Uterus (tissue), 2 donors: ENCODE data around the gene RPS16.

Experiments
- POLR2A ChIP-seq, 2 donors: fragments of 450-650 bp; IDR thresholded peaks; one replicate each; pipeline ENCODE4 v1.6.1; 2016; ENCODE audit warnings: antibody characterized with exemption in 2 of 2, mild to moderate bottlenecking in 1 of 2, moderate library complexity in 1 of 2
- TF ChIP-seq, protein P1 (sequence below), 4 experiments: fragments of 200-600 bp in 2 of 4; fragments of 450-650 bp in 2 of 4; sonication (generic) in 2 of 4; IDR thresholded peaks; one replicate each; pipeline ENCODE4 v1.5.1; 2016 to 2019; ENCODE audit warnings: antibody characterized with exemption in 4 of 4, mild to moderate bottlenecking in 2 of 4, moderate library complexity in 1 of 4

DNA sequence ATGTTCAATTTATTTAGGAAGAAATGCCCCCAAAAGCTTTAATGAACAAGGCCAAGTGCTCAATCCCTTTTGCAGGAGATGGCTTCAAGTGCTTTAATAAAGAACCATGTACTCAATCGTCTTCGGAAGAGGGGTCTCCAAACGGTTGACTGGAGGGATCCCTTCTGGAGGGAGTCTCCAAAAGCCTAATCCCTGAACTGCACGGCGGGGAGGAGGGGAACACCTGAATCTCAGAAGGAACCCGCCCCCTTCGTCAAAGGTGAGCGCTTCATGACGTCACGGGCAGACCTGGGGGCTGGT is 45.3 kb downstream of the RPS16 start:
- TF ChIP-seq POLR2A (IDR thresholded peaks at IDR 0.05): no peak
- TF ChIP-seq, protein P1, sequence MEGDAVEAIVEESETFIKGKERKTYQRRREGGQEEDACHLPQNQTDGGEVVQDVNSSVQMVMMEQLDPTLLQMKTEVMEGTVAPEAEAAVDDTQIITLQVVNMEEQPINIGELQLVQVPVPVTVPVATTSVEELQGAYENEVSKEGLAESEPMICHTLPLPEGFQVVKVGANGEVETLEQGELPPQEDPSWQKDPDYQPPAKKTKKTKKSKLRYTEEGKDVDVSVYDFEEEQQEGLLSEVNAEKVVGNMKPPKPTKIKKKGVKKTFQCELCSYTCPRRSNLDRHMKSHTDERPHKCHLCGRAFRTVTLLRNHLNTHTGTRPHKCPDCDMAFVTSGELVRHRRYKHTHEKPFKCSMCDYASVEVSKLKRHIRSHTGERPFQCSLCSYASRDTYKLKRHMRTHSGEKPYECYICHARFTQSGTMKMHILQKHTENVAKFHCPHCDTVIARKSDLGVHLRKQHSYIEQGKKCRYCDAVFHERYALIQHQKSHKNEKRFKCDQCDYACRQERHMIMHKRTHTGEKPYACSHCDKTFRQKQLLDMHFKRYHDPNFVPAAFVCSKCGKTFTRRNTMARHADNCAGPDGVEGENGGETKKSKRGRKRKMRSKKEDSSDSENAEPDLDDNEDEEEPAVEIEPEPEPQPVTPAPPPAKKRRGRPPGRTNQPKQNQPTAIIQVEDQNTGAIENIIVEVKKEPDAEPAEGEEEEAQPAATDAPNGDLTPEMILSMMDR (IDR thresholded peaks at IDR 0.05): no peak
